ENCODE measurements around the gene TDRD9.

Gene TDRD9

DNA sequence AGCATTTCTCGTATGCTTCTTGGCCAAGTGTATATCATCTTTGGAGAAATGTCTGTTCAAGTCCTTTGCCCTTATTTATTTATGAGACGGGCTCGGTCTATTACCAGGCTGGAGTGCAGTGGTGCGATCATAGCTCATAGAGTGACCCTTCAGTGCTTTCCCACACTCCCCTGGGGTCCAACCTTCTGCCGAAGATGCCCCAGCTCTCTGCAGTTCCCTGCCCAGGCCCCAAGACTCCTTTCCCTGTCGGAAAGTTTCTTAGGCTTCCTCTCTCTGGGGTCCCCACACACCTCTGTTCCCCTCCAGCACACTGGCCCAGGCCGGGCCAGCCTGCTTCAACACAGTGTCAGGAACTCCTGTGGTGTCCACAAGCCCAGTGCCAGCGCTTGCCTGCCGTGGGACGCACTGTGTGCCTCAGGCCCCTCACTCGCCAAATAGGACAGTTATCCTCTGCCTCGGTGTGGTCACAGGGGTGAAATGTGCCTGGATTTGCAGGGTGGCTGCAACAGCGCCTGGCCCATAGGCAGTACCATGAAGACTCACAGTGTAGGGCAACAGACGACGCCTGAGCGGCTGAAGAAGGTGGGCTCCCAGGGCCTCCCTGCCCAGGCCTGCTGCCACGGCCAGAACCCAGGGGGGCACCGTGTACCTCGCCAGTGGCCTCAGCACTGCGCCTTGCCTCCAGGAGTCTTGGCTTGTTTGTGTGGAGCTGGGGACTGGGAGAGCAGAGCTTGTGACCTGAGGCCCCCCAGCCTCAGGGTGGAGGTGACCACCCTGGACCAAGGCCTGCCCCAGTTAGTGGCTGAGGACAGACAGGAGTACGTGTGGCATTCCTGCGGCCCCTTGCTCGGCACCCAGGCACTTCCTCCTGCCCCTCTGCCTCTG, 152.4 kb downstream of the TDRD9 start:
- ATAC-seq = no peak

DNA sequence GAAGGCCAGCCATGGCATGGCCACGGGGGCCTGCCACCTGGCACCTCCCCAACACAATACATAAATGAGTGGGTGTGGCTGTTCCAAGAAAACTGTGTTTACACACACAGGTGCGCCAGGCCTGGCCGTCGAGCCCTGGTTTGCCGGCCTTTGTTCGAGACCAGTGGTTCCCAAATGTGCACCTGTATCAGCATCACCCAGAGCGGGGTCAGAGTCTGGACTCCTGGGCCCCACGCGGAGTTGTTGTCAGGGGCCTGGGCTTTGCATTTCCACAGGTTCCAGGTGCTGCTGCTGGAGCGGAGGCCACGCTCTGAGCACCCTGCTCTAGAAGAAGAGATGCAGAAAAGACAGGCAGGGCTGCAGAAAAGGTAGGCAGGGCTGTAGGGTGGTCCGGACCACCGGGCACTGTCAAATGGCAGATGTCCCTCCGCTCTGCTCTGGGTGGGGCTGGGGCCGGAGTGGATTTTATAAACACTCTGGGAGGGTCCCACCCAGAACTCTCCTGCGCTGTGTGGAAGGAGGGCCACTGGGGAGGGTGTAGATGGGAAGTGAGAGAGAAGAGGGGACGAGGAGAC, 153.1 kb downstream of the TDRD9 start:
- no peak for ATAC-seq

DNA sequence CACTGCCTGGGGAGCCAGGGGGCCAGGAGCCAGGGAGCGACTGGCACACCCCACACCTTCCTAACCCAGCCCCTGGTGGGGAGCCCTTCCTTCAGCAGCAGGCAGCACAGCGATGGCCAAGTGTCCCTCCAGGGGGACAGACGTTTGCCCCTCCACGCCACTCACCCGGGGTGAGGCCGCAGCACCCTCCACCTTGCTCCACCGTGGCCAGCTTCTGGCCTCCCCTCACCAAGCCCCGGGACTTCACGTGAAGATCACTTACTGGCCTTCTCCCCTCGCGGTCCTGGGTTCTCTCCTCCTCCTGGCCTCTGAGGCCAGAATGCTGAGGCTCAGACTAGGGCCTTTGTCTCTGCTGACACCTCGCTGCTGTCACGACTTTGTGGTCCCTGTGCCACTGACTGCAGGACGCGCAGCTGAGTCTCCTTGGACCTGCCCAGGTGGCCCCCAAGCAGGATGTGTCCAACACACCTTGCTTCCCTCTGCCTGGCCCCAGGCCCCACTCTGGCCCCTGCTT, 153.8 kb downstream of the TDRD9 start:
- ATAC-seq = no peak

DNA sequence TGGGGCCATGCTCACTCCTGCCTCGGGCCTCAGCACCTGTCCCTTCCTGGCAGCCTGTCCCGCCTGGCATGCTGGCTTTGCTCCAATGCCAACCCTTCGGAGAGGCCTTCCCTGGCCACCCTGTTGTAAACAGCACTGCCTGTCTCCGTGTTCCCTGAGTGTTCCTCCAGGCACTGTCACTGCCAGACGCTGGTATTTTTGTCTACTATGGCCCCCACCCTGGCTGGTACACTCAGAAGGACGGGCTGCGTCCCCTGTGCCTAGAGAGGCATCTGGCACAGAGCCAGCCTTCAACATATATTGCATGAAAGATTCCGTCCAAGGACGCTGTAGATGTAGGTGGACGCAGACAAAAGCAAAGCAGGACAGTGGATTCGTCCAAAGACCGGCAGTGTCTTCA, 154.6 kb downstream of the TDRD9 start:
- no peak for ATAC-seq

DNA sequence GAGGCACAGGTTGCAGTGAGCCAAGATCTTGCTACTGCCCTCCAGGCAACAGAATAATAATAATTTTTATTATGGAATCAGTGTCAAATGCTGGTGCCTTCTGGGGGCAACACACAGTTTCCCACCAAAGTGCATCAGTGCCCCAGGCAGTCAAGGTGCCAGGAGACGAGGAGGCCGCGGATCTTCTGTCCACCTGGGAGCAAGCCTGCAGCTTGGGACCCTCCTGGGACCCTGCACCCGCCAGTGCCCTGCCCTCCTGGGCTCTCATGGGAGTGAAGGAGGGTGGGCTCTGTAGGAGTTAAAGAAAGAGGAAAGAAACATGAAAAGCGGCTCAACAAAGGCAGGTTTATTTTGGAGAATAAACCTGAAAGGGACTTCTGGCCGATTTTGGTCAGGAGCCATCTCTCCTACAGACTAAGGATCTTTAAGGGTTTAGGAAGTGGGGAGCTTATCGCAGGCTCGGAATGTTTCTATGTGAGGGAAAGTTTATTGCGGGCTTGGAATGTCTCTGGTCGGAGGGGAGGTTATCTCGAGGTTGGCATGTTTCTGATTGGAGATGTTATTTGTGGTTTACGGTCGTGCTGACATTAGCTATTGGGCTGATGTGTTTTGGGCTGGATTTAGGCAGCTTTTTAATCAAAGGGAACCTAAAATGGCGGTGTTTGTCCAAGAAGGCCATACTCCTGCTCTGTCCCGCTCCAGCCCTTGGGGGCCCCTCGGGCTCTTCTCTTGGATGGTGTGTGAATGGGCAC, 156.2 kb downstream of the TDRD9 start:
- ATAC-seq = no peak

DNA sequence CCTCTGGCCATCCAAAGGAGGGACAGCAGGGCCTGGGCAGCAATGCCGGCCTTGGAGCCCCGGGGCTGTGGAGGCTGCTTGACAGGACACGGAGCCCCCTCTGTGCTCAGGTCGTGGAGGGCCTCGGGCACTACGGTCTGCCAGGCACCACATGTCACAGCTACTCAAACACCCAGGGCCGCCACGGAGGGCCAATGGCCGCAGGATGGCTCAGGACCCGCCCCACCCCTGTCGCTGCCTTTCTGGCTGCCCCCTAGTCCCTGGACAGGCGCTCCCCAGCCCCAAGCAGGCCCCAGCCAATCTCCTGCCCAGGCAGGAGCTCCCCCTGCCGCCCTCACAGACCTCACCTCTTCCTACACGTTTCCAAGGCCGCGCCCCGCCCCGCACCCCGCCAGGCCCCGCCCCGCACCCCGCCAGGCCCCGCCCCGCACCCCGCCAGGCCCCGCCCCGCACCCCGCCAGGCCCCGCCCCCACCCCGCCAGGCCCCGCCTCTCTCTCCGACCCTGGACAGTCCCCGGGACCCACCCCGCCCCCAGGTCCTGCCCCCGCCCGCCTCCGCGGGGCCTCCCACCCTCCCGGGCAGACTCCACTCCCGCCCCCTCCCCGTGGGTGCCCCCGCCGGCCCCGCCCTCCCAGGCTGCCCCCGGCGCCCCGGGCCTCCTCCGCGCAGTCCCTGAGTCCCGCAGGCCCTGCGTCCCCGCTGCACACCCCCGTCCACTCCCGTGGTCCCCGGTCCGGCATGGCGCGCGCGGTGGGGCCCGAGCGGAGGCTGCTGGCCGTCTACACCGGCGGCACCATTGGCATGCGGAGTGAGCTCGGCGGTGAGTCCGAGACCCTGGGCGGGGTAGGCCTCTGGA, 157.0 kb downstream of the TDRD9 start, which contains the start of gene ASPG:
Gene ASPG (plus strand): TSS at position 669 of the 857 bp plus-strand sequence. CDS start 71 bp downstream, at position 740.
- ATAC-seq = peak; percentile 41

DNA sequence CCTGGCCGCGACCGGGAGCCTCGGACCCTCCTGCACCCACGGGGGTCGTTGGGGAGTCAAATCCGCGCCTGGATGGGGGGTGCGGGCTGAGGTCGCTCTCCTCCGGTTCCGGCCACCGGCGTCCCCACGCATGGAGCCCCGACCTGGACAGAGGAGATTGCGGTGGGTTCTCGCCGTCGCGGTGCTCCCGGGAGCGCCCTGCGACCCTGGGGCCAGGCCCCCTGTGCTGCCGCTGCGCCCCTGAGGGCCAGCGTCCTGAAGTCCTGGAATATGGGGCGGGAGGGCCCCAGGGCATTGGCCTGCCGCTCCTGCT, 157.6 kb downstream of the TDRD9 start:
- ATAC-seq = no peak

DNA sequence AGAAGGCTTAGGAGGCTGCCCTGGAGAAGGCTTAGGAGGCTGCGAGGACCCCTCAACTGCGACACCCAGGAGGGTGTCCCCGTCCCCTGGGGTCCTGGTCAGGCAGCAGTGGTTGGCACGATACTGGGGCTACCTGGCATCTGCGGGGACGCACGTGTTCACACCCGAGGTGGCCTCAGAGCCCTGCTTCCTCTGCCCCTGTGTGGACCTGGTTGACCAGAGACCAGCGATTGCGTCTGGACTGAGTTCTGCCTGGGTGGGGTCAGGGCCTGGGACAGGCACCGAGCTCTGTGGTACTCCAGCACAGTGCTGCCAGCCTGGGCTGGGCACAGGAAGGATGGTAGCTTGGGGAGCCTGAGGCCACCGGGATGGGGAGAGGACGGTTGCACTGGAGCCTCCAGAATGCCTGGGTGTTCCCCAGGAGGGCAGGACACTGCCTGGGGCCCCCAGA, 158.0 kb downstream of the TDRD9 start:
- ATAC-seq = no peak

DNA sequence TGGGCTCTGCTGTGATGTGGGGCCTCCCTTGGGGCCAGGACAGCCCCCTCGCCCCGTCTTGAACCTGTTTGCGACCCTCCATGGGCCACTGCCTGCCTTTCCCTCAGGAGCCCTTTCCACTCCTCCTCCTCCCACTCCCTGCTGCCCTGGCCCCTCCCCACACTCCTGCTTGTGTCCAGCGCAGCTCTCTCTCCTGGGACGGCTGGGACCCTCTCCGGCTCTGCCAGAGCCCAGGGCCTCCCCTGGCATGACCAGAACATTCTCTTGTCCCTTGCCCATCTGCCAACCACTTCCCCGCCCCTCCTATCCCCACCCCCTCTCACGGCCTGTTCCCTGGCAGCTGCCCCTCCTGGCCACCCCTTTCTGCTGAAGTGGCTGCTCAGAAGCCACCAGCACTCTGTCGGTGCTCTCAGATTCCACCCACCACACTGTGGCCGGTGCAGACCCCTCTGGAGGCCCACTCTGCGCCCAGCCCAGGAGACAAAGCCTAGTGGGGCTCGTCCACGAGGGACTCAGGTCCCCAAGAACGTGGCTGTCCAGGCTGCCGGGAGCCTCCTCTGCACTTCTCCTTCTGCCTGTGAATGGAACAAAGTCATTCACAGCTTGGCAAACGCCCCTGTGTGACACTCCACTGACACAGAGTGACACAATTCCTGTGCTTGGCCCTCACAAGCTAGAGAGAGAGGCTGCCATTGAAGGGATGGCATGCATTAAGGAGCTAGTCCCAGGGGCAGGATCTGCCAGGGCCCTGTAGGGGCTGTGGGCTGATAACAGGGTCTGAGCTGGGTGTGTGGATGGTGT, 158.6 kb downstream of the TDRD9 start:
- ATAC-seq = no peak

DNA sequence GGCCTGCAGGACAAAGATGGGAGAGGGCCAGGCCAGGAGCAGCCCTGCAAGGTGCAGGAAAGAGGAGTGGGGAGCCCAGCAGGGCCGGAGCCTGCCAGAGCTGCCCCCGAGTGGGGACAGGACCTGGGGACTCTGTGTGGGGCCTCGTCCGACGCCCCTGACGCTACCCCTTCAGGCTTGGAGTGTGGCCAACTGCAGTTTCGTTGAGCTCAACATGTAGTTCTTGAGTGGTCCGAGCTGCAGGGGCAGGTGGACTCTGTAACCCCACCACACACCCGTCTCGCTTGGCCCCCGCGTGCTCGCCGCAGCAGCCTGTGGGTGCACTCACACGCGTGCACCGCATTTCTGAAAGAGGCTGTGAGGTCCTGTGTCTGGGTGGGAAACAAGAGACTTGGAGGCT, 159.2 kb downstream of the TDRD9 start:
- no peak for ATAC-seq

DNA sequence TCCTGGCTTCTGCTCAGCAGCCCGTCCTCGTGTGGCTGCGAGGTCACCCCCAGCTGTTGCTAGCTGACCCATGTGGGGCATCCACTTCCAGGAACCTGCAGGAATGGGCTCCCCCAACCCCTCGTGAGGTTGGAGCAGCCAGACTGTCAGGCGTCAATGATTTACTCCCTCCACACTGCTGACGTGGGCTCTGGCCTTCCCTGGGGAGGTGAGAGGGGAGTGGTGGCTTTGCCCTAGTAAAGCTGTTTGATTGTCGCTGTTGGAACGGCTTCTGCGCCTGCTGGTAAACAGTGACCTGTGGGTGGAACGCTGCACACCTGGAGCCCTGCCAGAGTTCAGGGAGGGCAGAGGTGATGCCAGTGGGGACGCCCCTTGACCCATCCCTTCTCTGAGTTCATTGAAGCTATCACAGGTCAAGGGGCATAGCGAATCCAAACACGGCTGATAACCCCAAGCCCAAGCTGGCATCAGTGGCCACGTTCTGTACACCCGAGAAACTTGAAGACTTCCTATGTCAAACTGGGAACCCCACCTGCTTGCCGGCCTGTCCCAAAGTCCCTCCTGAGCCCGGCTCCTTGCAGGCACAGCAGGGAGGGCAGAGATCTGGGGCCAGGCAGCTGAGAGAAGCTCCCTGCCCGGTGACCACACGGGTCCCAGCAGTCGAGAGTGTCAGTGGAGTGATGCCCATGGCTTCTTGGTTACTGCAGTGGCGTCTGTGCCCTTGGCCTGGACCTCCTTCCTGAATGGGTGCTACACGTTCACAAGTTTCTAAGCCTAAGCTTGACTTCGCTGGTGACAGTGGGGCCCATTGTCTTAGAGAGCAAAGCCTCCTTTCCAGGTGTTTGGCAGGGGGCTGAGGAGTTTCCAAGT, 160.0 kb downstream of the TDRD9 start:
- ATAC-seq = no peak

DNA sequence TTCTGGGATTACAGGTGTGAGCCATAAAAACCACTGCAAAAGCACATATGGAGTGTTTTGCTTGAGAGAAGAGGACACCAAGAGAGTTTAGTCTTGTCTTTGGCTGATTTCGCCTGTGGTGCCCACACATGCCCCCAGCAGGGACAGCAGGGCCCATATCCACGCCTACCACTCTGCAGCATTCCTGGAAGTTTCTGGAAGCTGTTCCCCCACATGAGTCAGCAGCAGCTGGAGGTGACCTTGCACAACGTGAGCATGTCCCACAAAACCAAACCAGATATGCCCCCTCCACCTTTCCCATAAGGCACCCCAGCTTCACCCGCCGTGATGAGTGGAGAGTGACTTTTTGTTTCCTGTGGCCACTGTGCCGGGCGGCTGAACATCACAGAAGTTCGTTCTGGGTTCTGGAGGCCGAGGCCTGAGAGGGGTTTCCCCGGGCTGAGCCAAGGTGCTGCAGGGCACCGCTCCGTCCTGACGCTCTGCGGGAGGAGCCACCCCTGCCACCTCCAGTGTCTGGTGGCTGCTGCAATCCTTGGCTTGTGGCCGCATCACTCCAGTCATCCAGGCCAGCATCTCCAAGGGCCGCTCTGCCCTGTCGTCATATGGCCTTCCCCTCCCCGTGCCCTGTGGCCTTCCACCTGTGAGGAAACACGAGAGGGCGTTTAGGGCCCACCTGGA, 162.0 kb downstream of the TDRD9 start:
- ATAC-seq = no peak

DNA sequence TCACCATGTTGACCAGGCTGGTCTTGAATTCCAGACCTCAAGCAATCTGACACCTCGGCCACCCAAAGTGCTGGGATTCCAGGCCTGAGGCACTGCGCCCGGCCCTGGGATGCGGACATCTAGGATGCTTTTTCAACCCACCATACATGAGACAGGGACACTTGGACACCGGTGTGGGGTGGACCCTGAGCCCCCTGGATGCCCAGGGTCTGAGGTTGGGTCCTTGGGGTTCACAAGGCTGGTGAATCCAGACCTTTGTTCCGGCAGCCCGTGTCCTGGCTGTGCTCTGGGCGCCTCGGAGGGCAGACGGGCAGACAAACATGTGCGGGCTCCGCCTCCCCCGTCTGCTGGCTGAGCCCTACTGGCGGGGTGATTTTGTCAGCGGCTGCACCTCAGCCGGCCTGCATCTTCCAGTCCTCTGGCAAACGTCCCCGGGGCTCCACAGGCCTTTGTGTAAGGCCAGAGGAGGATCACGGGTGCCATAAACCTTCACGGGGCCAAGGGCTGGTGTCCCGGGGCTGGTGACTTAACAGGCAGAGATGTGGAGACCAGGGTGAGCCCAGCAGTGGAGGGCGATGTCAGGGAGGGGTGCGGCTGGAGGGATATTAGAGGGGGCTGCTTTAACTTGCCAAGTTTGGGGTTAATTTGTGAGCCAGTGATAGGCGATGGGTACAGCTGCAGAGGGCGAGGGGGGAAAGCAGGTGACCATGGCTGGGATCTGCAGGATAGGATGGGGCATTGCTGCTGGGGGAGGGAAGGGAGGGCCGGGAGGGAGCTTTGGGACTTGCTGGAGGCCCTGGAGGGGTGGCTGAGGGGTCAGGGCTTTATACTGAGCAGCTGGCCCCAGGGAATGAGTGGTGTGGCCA, 163.0 kb downstream of the TDRD9 start:
- no peak for ATAC-seq

DNA sequence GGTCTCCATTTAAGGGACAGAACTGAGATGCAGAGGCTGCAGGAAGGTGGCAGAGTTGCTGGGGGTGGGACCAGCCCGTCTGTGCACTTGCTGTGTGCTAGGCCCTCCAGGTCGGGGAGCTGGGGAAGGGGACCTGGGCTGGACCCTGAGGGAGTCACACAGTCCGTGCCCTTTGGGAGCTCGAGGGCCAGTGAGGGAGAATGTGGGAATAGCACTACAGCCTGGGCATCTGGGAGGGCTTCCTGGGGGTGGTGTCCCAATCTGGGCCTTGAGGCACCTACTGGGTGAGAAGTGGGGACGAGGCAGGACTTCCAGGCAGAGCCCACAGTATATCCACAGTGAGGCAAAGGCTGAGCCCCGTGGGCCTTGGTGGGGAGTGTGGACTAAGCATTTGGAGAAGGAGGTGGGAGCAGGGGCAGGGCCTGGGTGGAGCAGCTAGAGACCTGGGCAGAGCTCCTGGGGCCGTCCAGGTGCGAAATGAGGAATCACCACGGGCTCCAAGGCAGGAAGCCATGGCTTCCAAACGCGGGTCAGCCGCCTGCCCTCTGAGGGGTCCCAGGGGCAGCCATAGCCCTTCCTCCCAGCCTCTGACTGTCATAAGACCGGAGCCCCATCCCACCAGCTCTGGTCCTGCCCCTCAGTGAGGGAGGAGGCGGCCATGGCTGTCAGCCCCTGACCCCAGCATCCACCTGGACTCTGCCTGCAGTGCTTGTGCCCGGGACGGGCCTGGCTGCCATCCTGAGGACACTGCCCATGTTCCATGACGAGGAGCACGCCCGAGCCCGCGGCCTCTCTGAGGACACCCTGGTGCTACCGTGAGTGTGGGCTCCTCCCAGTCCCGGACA, 163.9 kb downstream of the TDRD9 start:
- ATAC-seq = no peak

DNA sequence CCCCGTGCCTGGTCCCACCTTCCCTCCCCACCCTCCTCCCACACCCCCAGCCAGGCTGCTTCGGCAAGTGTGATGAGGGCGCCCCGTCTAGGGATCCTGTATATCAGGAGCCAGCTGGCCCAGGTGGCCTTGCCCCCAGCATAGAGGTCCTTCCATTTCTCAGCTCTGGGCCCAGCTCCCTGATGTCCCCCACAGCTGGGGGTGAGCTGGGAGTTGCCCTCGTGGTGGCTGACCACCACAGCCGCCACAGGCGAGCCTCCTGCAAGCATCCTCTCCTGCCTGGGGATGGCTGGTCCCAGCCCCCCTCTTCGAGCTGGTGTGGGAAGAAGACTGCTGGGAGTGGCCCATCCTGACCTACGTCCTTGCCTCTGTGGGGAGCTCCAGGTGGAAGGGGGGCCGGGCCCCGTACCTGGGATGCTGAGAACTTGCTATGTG, 164.7 kb downstream of the TDRD9 start:
- ATAC-seq = no peak

DNA sequence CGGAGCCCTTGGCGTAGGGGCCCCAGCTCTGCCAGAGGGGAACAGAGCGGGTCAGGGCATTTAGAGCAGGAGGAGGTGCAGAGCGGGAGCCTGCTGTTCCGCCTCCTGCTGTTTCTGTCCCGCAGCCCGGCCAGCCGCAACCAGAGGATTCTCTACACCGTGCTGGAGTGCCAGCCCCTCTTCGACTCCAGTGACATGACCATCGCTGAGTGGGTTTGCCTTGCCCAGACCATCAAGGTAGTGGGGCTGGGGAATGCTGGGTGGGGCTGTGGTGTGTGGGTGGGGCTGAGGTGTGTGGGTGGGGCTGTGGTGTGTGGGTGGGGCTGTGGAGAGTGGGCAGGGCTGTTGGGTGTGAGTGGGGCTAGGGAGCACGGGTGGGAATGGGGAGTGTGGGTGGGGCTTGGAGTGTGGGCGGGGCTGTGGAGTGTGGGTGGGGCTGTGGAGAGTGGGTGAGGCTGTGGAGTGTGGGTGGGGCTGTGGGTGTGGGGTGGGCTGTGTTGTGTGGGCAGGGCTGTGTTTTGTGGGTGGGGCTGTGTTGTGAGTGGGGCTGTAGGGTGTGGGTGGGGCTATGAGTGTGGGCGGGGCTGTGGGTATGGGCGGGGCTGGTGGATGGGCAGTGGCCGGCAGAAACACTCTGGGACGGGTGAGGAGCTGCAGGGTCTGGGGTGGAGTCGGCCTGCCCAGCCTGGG, 165.3 kb downstream of the TDRD9 start:
- no peak for ATAC-seq

DNA sequence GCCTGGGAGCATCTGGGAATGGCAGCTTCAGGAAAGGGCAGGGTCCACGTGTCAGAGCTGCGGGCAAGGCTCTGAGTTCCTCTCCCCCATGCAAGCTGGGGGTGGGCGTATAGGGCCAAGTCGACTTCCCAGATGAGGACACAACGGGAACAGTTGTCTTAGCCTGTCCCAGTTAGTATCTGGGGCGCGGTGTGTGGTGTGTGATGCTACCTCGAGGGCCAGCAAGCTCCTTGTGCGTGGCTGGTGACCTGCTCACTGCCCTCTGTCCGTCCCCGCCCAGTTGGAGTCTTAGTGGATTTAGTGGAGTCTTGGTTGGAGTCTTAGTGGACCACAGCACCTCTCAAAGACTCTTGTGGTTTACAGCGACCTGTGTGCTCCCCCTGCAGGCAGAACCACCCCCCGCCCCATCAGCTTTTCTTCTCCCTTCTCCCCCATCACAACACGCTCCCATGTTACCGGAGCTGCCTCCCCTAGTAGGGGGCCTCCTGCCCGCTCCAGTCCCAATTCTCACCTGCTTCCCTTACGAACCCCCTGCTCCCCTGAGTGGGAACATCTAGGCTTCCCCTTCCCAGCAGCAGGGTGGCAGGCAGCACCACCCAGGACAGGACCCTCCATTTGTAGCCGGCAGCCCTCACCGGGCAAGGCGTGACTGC, 165.9 kb downstream of the TDRD9 start:
- ATAC-seq = no peak

Measured in activated CD4-positive, CD25-positive, alpha-beta regulatory T cell treated with anti-CD3 and anti-CD28 coated beads, Interleukin-2, amount 50 U/mL, for 24 hours (primary cell).